ENCODE data around the gene CTIF.

DNA sequence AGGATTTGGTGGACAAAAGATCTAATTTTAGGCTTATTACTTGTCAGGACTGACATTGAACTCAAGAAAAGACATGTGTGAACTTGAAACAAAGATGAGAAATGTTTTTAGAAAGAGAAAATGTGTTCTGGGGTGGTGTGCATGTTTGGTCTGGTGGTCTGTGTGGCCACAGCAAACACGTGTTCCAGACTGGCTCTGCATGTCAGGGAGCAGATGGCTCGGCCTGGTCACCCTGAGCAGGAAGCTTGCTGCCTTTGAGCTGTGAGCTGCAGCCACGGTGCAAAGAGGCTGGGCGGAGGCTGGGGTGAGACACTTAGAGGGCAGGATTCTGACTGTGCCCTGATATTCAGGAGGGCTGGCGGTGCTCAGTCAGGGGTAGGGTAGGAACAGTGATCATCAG is 186.1 kb downstream of the CTIF start:
- TF ChIP-seq, protein P1, sequence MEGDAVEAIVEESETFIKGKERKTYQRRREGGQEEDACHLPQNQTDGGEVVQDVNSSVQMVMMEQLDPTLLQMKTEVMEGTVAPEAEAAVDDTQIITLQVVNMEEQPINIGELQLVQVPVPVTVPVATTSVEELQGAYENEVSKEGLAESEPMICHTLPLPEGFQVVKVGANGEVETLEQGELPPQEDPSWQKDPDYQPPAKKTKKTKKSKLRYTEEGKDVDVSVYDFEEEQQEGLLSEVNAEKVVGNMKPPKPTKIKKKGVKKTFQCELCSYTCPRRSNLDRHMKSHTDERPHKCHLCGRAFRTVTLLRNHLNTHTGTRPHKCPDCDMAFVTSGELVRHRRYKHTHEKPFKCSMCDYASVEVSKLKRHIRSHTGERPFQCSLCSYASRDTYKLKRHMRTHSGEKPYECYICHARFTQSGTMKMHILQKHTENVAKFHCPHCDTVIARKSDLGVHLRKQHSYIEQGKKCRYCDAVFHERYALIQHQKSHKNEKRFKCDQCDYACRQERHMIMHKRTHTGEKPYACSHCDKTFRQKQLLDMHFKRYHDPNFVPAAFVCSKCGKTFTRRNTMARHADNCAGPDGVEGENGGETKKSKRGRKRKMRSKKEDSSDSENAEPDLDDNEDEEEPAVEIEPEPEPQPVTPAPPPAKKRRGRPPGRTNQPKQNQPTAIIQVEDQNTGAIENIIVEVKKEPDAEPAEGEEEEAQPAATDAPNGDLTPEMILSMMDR (conservative IDR thresholded peaks at IDR 0.05; ENCODE audit: low read depth in 2 of 2), result no peak
- TF ChIP-seq, protein P2, sequence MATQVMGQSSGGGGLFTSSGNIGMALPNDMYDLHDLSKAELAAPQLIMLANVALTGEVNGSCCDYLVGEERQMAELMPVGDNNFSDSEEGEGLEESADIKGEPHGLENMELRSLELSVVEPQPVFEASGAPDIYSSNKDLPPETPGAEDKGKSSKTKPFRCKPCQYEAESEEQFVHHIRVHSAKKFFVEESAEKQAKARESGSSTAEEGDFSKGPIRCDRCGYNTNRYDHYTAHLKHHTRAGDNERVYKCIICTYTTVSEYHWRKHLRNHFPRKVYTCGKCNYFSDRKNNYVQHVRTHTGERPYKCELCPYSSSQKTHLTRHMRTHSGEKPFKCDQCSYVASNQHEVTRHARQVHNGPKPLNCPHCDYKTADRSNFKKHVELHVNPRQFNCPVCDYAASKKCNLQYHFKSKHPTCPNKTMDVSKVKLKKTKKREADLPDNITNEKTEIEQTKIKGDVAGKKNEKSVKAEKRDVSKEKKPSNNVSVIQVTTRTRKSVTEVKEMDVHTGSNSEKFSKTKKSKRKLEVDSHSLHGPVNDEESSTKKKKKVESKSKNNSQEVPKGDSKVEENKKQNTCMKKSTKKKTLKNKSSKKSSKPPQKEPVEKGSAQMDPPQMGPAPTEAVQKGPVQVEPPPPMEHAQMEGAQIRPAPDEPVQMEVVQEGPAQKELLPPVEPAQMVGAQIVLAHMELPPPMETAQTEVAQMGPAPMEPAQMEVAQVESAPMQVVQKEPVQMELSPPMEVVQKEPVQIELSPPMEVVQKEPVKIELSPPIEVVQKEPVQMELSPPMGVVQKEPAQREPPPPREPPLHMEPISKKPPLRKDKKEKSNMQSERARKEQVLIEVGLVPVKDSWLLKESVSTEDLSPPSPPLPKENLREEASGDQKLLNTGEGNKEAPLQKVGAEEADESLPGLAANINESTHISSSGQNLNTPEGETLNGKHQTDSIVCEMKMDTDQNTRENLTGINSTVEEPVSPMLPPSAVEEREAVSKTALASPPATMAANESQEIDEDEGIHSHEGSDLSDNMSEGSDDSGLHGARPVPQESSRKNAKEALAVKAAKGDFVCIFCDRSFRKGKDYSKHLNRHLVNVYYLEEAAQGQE (IDR thresholded peaks at IDR 0.05; ENCODE audit: unreplicated experiment), result no peak
- TF ChIP-seq POLR2AphosphoS5 (IDR thresholded peaks at IDR 0.05; ENCODE audit: low read depth) (no peak), EZH2 (IDR thresholded peaks at IDR 0.05; ENCODE audit: low read depth, unreplicated experiment) (no peak), JUNB (IDR thresholded peaks at IDR 0.05; ENCODE audit: unreplicated experiment) (no peak), CREB1 (CRISPR knock-in tag; IDR thresholded peaks at IDR 0.05; ENCODE audit: low read depth) (no peak), EZH2phosphoT487 (IDR thresholded peaks at IDR 0.05; ENCODE audit: unreplicated experiment) (no peak)
